HG03135 (cell line): Measurements from ENCODE around the gene PHGDH.
"Not testable (repeated sequence)": the region's sequence is repeated elsewhere in the genome, so short reads cannot be mapped to it uniquely, and the experiment has no call there.

Experiments
- ATAC-seq: cut with Tn5 transposase; IDR thresholded peaks from one replicate; pipeline ENCODE4 v1.9.1; 2021; ENCODE audit warnings: mild to moderate bottlenecking, moderate library complexity; ENCODE audit not compliant: unreplicated experiment

PHGDH gene

GRCh38 chr1:119697598-119697997 is 14.1 kb upstream of the PHGDH start:
- no peak for ATAC-seq

GRCh38 chr1:119700326-119700725 is 11.4 kb upstream of the PHGDH start:
- ATAC-seq, result no peak

- ATAC-seq, result no peak
Observed at GRCh38 chr1:119701659-119702058, 10.1 kb upstream of the PHGDH start.

- ATAC-seq, result no peak
Observed at GRCh38 chr1:119702384-119702783, 9.3 kb upstream of the PHGDH start.

- ATAC-seq, result no peak
Observed at GRCh38 chr1:119703666-119704450, 7.9 kb upstream of the PHGDH start.

GRCh38 chr1:119706599-119706998 is 5.1 kb upstream of the PHGDH start:
- ATAC-seq, result not testable (repeated sequence)

- not testable (repeated sequence) for ATAC-seq
Observed at GRCh38 chr1:119711356-119711803, 354 bp upstream of the PHGDH start.

GRCh38 chr1:119712342-119713038 is 756 bp downstream of the PHGDH start:
- peak; percentile 51 for ATAC-seq

GRCh38 chr1:119713039-119713748 is 1.5 kb downstream of the PHGDH start:
- no peak for ATAC-seq

- no peak for ATAC-seq
Observed at GRCh38 chr1:119713749-119714456, 2.2 kb downstream of the PHGDH start.

GRCh38 chr1:119714583-119714982 is 2.8 kb downstream of the PHGDH start:
- no peak for ATAC-seq

- ATAC-seq, result no peak
Observed at GRCh38 chr1:119715542-119715941, 3.8 kb downstream of the PHGDH start.

- no peak for ATAC-seq
Observed at GRCh38 chr1:119718409-119718808, 6.7 kb downstream of the PHGDH start.

- ATAC-seq, result no peak
Observed at GRCh38 chr1:119718972-119719371, 7.2 kb downstream of the PHGDH start.

- no peak for ATAC-seq
Observed at GRCh38 chr1:119720866-119721440, 9.2 kb downstream of the PHGDH start.

- ATAC-seq, result no peak
Observed at GRCh38 chr1:119721896-119722295, 10.2 kb downstream of the PHGDH start.

- ATAC-seq, result no peak
Observed at GRCh38 chr1:119724611-119725218, 13.0 kb downstream of the PHGDH start.

GRCh38 chr1:119725626-119726025 is 13.9 kb downstream of the PHGDH start:
- ATAC-seq, result no peak

- ATAC-seq, result no peak
Observed at GRCh38 chr1:119727991-119728390, 16.3 kb downstream of the PHGDH start.

- ATAC-seq, result no peak
Observed at GRCh38 chr1:119729044-119729443, 17.3 kb downstream of the PHGDH start.
